KBM-7 (cell line): ENCODE measurements around the gene ICE2.
A peak's percentile ranks its signal among the peaks of the same experiment; 100 is the strongest.
"Not testable (repeated sequence)": the region's sequence is repeated elsewhere in the genome, so short reads cannot be mapped to it uniquely, and the experiment has no call there.

Source experiments
- DNase-seq: peaks from one replicate; pipeline ENCODE4 v3.0.0-alpha.2; 2015
- in situ Hi-C: fragments of 300-500 bp; cut with MboI; formaldehyde crosslinking; loops from 2 replicates; pipeline ENCODE4 v1.14.3; 2020; ENCODE audit warnings: low sequenced_read_pairs, low pct_unique_long_range_greater_than_20kb, mixed read lengths

ICE2 gene

GRCh38 chr15:60416484-60416883 lies 62.5 kb downstream of the ICE2 start:
- DNase-seq: no peak

GRCh38 chr15:60414016-60414682 lies 64.8 kb downstream of the ICE2 start:
- no peak for DNase-seq
- in situ Hi-C loops: no loop called here

More at GRCh38 chr15:60416484-60416883, 62.5 kb downstream of the ICE2 start:
- in situ Hi-C loops: no loop called here

- no peak for DNase-seq
These were observed 65.6 kb downstream of the ICE2 start for GRCh38 chr15:60413231-60413824.

GRCh38 chr15:60412807-60413206 lies 66.1 kb downstream of the ICE2 start:
- in situ Hi-C loops, DNase-seq: not testable (repeated sequence)

More at GRCh38 chr15:60413231-60413824, 65.6 kb downstream of the ICE2 start:
- in situ Hi-C loops: no loop called here

GRCh38 chr15:60411774-60412425 lies 67.0 kb downstream of the ICE2 start:
- DNase-seq: no peak
- in situ Hi-C loops: no loop called here

GRCh38 chr15:60410350-60410749 lies 68.6 kb downstream of the ICE2 start:
- in situ Hi-C loops: not testable (repeated sequence)
- DNase-seq: peak; percentile 36

- DNase-seq: peak; percentile 75
- in situ Hi-C loops: no loop called here
These were observed 70.4 kb downstream of the ICE2 start for GRCh38 chr15:60408463-60408981.

GRCh38 chr15:60407415-60407805 lies 71.5 kb downstream of the ICE2 start:
- no peak for DNase-seq
- in situ Hi-C loops: no loop called here

GRCh38 chr15:60406513-60407414 lies 72.2 kb downstream of the ICE2 start:
- in situ Hi-C loops: no loop called here
- DNase-seq: no peak

GRCh38 chr15:60405399-60405798 lies 73.5 kb downstream of the ICE2 start:
- DNase-seq: no peak
- in situ Hi-C loops: no loop called here

GRCh38 chr15:60404351-60404750 lies 74.6 kb downstream of the ICE2 start:
- DNase-seq, in situ Hi-C loops: not testable (repeated sequence)

GRCh38 chr15:60400944-60401343 lies 78.0 kb downstream of the ICE2 start:
- in situ Hi-C loops: no loop called here
- no peak for DNase-seq

GRCh38 chr15:60399931-60400330 lies 79.0 kb downstream of the ICE2 start:
- DNase-seq: no peak
- in situ Hi-C loops: no loop called here

GRCh38 chr15:60399246-60399915 lies 79.6 kb downstream of the ICE2 start:
- in situ Hi-C loops: no loop called here
- no peak for DNase-seq

- in situ Hi-C loops: no loop called here
- DNase-seq: peak; percentile 71
These were observed 81.0 kb downstream of the ICE2 start, which contains the start of gene ANXA2 for GRCh38 chr15:60397772-60398445. Gene ANXA2 (minus strand): TSS chr15:60397986. CDS start chr15:60386075, 11,911 bp downstream.

GRCh38 chr15:60396958-60397771 lies 81.8 kb downstream of the ICE2 start:
- in situ Hi-C loops: no loop called here
- peak; percentile 49 for DNase-seq

GRCh38 chr15:60396560-60396957 lies 82.4 kb downstream of the ICE2 start:
- in situ Hi-C loops: no loop called here
- no peak for DNase-seq
